ENCODE data around the gene EFNA4. TPM values are rescaled to one million over a fixed set of nuclear protein-coding genes. Genes with fewer than 3 reads are reported as not detected.

The EFNA4 gene
- total and polyA plus RNA-seq, 4 donors, result 1.8 to 4.7 (median 3.3) TPM

- Histone ChIP-seq H3K9me3 (ENCODE audit: control insufficient read depth in 4 of 4, low read length in 3 of 4) (no peaks in the 10 kb centered on the region), H3K4me3 (ENCODE audit: low read depth in 1 of 3, low read length in 3 of 3) (no peak overlapping the region), H3K36me3 (ENCODE audit: control insufficient read depth in 4 of 4, insufficient read depth in 3 of 4, low read depth in 1 of 4, low read length in 3 of 4) (peaks cover 0 to 16% (median 11%) of the 10 kb centered on the region in 4 donors), H3K4me1 (ENCODE audit: control insufficient read depth in 4 of 4, insufficient read depth in 4 of 4, low read length in 3 of 4) (peaks cover 0 to 17% (median 12%) of the 10 kb centered on the region in 4 donors), H3K27ac (ENCODE audit: low read depth in 1 of 2, low read length in 2 of 2) (no peak overlapping the region), H3K9ac (ENCODE audit: low read depth in 1 of 2, low read length in 2 of 2) (no peak overlapping the region), H3K27me3 (ENCODE audit: control insufficient read depth in 4 of 4, insufficient read depth in 4 of 4, low read length in 3 of 4) (no peaks in the 10 kb centered on the region)
- DNase-seq (ENCODE audit: low spot score), result no peak
- TF ChIP-seq HNF4G (IDR thresholded peaks at IDR 0.05) (no peak), YY1 (IDR thresholded peaks at IDR 0.05) (no peak), JUND (IDR thresholded peaks at IDR 0.05) (no peak), FOXA1 (IDR thresholded peaks at IDR 0.05) (no peak), HNF4A (conservative IDR thresholded peaks at IDR 0.05) (no peak), MAX (IDR thresholded peaks at IDR 0.05) (no peak), SP1 (IDR thresholded peaks at IDR 0.05) (no peak), TAF1 (conservative IDR thresholded peaks at IDR 0.05) (no peak), EGR1 (IDR thresholded peaks at IDR 0.05; ENCODE audit: low read depth in 2 of 2) (no peak), RAD21 (IDR thresholded peaks at IDR 0.05) (no peak), NR2F2 (IDR thresholded peaks at IDR 0.05) (no peak), RXRA (IDR thresholded peaks at IDR 0.05) (no peak)
- TF ChIP-seq, protein P1, sequence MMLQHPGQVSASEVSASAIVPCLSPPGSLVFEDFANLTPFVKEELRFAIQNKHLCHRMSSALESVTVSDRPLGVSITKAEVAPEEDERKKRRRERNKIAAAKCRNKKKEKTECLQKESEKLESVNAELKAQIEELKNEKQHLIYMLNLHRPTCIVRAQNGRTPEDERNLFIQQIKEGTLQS (IDR thresholded peaks at IDR 0.05), result no peak
- TF ChIP-seq, protein P2, sequence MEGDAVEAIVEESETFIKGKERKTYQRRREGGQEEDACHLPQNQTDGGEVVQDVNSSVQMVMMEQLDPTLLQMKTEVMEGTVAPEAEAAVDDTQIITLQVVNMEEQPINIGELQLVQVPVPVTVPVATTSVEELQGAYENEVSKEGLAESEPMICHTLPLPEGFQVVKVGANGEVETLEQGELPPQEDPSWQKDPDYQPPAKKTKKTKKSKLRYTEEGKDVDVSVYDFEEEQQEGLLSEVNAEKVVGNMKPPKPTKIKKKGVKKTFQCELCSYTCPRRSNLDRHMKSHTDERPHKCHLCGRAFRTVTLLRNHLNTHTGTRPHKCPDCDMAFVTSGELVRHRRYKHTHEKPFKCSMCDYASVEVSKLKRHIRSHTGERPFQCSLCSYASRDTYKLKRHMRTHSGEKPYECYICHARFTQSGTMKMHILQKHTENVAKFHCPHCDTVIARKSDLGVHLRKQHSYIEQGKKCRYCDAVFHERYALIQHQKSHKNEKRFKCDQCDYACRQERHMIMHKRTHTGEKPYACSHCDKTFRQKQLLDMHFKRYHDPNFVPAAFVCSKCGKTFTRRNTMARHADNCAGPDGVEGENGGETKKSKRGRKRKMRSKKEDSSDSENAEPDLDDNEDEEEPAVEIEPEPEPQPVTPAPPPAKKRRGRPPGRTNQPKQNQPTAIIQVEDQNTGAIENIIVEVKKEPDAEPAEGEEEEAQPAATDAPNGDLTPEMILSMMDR (IDR thresholded peaks at IDR 0.05; ENCODE audit: low read depth, low read length, missing input control), result no peak
- TF ChIP-seq, protein P3, sequence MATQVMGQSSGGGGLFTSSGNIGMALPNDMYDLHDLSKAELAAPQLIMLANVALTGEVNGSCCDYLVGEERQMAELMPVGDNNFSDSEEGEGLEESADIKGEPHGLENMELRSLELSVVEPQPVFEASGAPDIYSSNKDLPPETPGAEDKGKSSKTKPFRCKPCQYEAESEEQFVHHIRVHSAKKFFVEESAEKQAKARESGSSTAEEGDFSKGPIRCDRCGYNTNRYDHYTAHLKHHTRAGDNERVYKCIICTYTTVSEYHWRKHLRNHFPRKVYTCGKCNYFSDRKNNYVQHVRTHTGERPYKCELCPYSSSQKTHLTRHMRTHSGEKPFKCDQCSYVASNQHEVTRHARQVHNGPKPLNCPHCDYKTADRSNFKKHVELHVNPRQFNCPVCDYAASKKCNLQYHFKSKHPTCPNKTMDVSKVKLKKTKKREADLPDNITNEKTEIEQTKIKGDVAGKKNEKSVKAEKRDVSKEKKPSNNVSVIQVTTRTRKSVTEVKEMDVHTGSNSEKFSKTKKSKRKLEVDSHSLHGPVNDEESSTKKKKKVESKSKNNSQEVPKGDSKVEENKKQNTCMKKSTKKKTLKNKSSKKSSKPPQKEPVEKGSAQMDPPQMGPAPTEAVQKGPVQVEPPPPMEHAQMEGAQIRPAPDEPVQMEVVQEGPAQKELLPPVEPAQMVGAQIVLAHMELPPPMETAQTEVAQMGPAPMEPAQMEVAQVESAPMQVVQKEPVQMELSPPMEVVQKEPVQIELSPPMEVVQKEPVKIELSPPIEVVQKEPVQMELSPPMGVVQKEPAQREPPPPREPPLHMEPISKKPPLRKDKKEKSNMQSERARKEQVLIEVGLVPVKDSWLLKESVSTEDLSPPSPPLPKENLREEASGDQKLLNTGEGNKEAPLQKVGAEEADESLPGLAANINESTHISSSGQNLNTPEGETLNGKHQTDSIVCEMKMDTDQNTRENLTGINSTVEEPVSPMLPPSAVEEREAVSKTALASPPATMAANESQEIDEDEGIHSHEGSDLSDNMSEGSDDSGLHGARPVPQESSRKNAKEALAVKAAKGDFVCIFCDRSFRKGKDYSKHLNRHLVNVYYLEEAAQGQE (IDR thresholded peaks at IDR 0.05), result no peak
- TF ChIP-seq, protein P4, sequence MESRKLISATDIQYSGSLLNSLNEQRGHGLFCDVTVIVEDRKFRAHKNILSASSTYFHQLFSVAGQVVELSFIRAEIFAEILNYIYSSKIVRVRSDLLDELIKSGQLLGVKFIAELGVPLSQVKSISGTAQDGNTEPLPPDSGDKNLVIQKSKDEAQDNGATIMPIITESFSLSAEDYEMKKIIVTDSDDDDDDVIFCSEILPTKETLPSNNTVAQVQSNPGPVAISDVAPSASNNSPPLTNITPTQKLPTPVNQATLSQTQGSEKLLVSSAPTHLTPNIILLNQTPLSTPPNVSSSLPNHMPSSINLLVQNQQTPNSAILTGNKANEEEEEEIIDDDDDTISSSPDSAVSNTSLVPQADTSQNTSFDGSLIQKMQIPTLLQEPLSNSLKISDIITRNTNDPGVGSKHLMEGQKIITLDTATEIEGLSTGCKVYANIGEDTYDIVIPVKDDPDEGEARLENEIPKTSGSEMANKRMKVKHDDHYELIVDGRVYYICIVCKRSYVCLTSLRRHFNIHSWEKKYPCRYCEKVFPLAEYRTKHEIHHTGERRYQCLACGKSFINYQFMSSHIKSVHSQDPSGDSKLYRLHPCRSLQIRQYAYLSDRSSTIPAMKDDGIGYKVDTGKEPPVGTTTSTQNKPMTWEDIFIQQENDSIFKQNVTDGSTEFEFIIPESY (IDR thresholded peaks at IDR 0.05), result no peak
- WGBS, result 96% methylated on average over 13 of the region's 13 CpGs
These were observed 5.7 kb upstream of the EFNA4 start for GRCh38 chr1:155057788-155058211.

DNA sequence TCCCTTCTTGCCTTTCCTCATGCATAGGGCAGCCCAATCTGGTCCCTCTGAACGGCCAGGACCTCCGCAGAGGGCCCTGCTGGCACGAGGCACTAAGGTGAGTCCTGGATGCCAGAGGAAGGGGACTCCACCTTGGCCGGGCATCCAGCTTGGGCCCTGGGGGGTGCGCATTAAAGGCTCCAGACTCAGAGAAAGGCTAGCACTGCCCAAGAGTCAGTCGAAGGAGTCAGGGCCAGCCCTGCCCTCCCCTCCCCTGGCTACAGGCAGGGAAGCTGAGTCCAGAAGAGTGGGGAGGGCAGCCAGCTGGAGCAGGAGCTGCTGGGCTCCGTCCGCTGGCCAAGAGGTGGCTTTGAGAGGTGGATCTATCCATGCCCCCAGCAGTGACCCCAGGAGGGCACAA lies 2.8 kb upstream of the EFNA4 start:
- Histone ChIP-seq H3K9ac (ENCODE audit: low read depth in 1 of 2, low read length in 2 of 2) (no peak overlapping the region), H3K4me1 (ENCODE audit: control insufficient read depth in 4 of 4, insufficient read depth in 4 of 4, low read length in 3 of 4) (peaks cover 7 to 36% (median 30%) of the 10 kb centered on the region in 4 donors), H3K9me3 (ENCODE audit: control insufficient read depth in 4 of 4, low read length in 3 of 4) (no peaks in the 10 kb centered on the region), H3K36me3 (ENCODE audit: control insufficient read depth in 4 of 4, insufficient read depth in 3 of 4, low read depth in 1 of 4, low read length in 3 of 4) (peaks cover 0 to 16% (median 11%) of the 10 kb centered on the region in 4 donors), H3K4me3 (ENCODE audit: low read depth in 1 of 3, low read length in 3 of 3) (no peak overlapping the region), H3K27ac (ENCODE audit: low read depth in 1 of 2, low read length in 2 of 2) (no peak overlapping the region), H3K27me3 (ENCODE audit: control insufficient read depth in 4 of 4, insufficient read depth in 4 of 4, low read length in 3 of 4) (no peaks in the 10 kb centered on the region)
- WGBS, result 94% methylated on average over 8 of the region's 8 CpGs
- no peak for DNase-seq (ENCODE audit: low spot score)
- TF ChIP-seq FOXA1 (IDR thresholded peaks at IDR 0.05) (no peak), GABPA (IDR thresholded peaks at IDR 0.05 in 1 of 2, conservative IDR thresholded peaks at IDR 0.05 in 1 of 2) (no peak), NR2F2 (IDR thresholded peaks at IDR 0.05) (no peak), TAF1 (conservative IDR thresholded peaks at IDR 0.05) (no peak), EGR1 (IDR thresholded peaks at IDR 0.05; ENCODE audit: low read depth in 2 of 2) (no peak), YY1 (IDR thresholded peaks at IDR 0.05) (no peak), SP1 (IDR thresholded peaks at IDR 0.05) (no peak), HNF4G (IDR thresholded peaks at IDR 0.05) (no peak)
- TF ChIP-seq, protein P2 (IDR thresholded peaks at IDR 0.05; ENCODE audit: low read depth, low read length, missing input control), result no peak
- TF ChIP-seq, protein P1 (IDR thresholded peaks at IDR 0.05), result no peak
- TF ChIP-seq, protein P3 (IDR thresholded peaks at IDR 0.05), result no peak

Data from liver (tissue), 9 donors.